Activated T-cell treated with anti-CD3 and anti-CD28 coated beads, Interleukin-2, amount 50 U/mL, for 48 hours (primary cell): ENCODE data around the gene HERC2.

Experiments
- DNase-seq, 2 experiments: peaks; one replicate each; pipeline ENCODE4 v3.0.0-alpha.2; 2020

HERC2 gene

GRCh38 chr15:28109626-28110455 lies 212.1 kb downstream of the HERC2 start:
- DNase-seq = no peak

- no peak for DNase-seq
Measured at GRCh38 chr15:28107904-28108275, 214.1 kb downstream of the HERC2 start.

GRCh38 chr15:28107111-28107903 lies 214.7 kb downstream of the HERC2 start:
- DNase-seq = peak; percentile 27 to 37

GRCh38 chr15:28106294-28107110 lies 215.5 kb downstream of the HERC2 start:
- peak; percentile 32 to 37 for DNase-seq

GRCh38 chr15:28105793-28106192 lies 216.2 kb downstream of the HERC2 start:
- DNase-seq = no peak

GRCh38 chr15:28105224-28105791 lies 216.7 kb downstream of the HERC2 start:
- DNase-seq = no peak

- DNase-seq = no peak
Measured at GRCh38 chr15:28104326-28104725, 217.7 kb downstream of the HERC2 start.

GRCh38 chr15:28103831-28104230 lies 218.1 kb downstream of the HERC2 start:
- no peak for DNase-seq

- DNase-seq = no peak
Measured at GRCh38 chr15:28101983-28102441, 220.0 kb downstream of the HERC2 start.

GRCh38 chr15:28101201-28101600 lies 220.8 kb downstream of the HERC2 start:
- no peak for DNase-seq

GRCh38 chr15:28100516-28101195 lies 221.3 kb downstream of the HERC2 start:
- DNase-seq = no peak

- DNase-seq = no peak
Measured at GRCh38 chr15:28099555-28100140, 222.3 kb downstream of the HERC2 start.

GRCh38 chr15:28098766-28099554 lies 223.0 kb downstream of the HERC2 start, which contains the start of gene OCA2:
Gene OCA2, minus strand, starts transcription at chr15:28099315. Its CDS starts 17,441 bp downstream, at chr15:28081874.
- DNase-seq = peak; percentile 75

- no peak for DNase-seq
Measured at GRCh38 chr15:28098360-28098765, 223.6 kb downstream of the HERC2 start.

GRCh38 chr15:28097656-28098359 lies 224.2 kb downstream of the HERC2 start:
- no peak for DNase-seq

- peak; percentile 25 to 37 for DNase-seq
Measured at GRCh38 chr15:28096670-28097431, 225.1 kb downstream of the HERC2 start.

- no peak for DNase-seq
Measured at GRCh38 chr15:28096411-28096669, 225.6 kb downstream of the HERC2 start.

GRCh38 chr15:28094732-28095521 lies 227.1 kb downstream of the HERC2 start:
- DNase-seq = peak; percentile 55 to 60
